Parathyroid adenoma (tissue), 2 donors: ENCODE measurements around the gene CYP1A1.

Experiments used
- H2AFZ ChIP-seq: fragments of 300-600 bp; sonication (generic); one replicate; pipeline ENCODE4 v1.7.0; 2017; ENCODE audit warnings: antibody characterized with exemption, mild to moderate bottlenecking
- H3K27ac ChIP-seq: fragments of 300-600 bp; sonication (generic); one replicate; pipeline ENCODE4 v1.7.0; 2017
- H3K27me3 ChIP-seq: fragments of 300-600 bp; sonication (generic); one replicate; pipeline ENCODE4 v1.7.0; 2017; ENCODE audit warnings: low read length; ENCODE audit not compliant: control insufficient read depth, insufficient read depth
- H3K36me3 ChIP-seq: fragments of 300-600 bp; sonication (generic); one replicate; pipeline ENCODE4 v1.7.0; 2017; ENCODE audit warnings: low read length; ENCODE audit not compliant: control insufficient read depth, insufficient read depth
- H3K4me1 ChIP-seq: fragments of 300-600 bp; sonication (generic); one replicate; pipeline ENCODE4 v1.7.0; 2017; ENCODE audit warnings: control low read depth
- H3K4me2 ChIP-seq: fragments of 300-600 bp; sonication (generic); one replicate; pipeline ENCODE4 v1.7.0; 2017; ENCODE audit warnings: low read length
- H3K4me3 ChIP-seq: fragments of 300-600 bp; sonication (generic); one replicate; pipeline ENCODE4 v1.7.0; 2017; ENCODE audit warnings: low read depth, low read length
- H3K79me2 ChIP-seq: fragments of 300-600 bp; sonication (generic); one replicate; pipeline ENCODE4 v1.7.0; 2017; ENCODE audit warnings: control low read depth
- H3K9ac ChIP-seq: fragments of 300-600 bp; sonication (generic); one replicate; pipeline ENCODE4 v1.7.0; 2017; ENCODE audit warnings: mild to moderate bottlenecking
- H3K9me3 ChIP-seq: fragments of 300-600 bp; sonication (generic); one replicate; pipeline ENCODE4 v1.7.0; 2017; ENCODE audit warnings: low read length; ENCODE audit not compliant: control insufficient read depth
- TF ChIP-seq, protein P1 (sequence below): fragments of 300-600 bp; sonication (generic); IDR thresholded peaks from one replicate; pipeline ENCODE4 v1.7.0; 2017; ENCODE audit warnings: antibody characterized with exemption, mild to moderate bottlenecking
- donor health status: primary hyperparathyroidism.

The CYP1A1 gene

GRCh38 chr15:74669627-74670026 lies 55.7 kb downstream of the CYP1A1 start:
- Histone ChIP-seq H3K4me3 (no peak overlapping the region), H3K9ac (no peak overlapping the region), H3K36me3 (no peaks in the 10 kb centered on the region), H3K4me2 (no peak overlapping the region), H3K4me1 (no peaks in the 10 kb centered on the region), H3K9me3 (no peaks in the 10 kb centered on the region), H3K27ac (no peak overlapping the region), H2AFZ (no peak overlapping the region), H3K79me2 (no peaks in the 10 kb centered on the region), H3K27me3 (no peaks in the 10 kb centered on the region)
- TF ChIP-seq, protein P1, sequence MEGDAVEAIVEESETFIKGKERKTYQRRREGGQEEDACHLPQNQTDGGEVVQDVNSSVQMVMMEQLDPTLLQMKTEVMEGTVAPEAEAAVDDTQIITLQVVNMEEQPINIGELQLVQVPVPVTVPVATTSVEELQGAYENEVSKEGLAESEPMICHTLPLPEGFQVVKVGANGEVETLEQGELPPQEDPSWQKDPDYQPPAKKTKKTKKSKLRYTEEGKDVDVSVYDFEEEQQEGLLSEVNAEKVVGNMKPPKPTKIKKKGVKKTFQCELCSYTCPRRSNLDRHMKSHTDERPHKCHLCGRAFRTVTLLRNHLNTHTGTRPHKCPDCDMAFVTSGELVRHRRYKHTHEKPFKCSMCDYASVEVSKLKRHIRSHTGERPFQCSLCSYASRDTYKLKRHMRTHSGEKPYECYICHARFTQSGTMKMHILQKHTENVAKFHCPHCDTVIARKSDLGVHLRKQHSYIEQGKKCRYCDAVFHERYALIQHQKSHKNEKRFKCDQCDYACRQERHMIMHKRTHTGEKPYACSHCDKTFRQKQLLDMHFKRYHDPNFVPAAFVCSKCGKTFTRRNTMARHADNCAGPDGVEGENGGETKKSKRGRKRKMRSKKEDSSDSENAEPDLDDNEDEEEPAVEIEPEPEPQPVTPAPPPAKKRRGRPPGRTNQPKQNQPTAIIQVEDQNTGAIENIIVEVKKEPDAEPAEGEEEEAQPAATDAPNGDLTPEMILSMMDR: no peak
